PC-3 (cell line): Measurements from ENCODE around the gene SUN1.

Source experiments
- EZH2 ChIP-seq: fragments of 300-600 bp; sonication (generic); IDR thresholded peaks from one replicate; pipeline ENCODE4 v1.6.1; 2017; ENCODE audit warnings: antibody characterized with exemption, mild to moderate bottlenecking, low read length; ENCODE audit not compliant: unreplicated experiment
- EZH2phosphoT487 ChIP-seq: fragments of 300-600 bp; sonication (generic); IDR thresholded peaks from 2 replicates; pipeline ENCODE4 v1.6.1; 2018; ENCODE audit warnings: mild to moderate bottlenecking, antibody characterized with exemption, low read length, borderline replicate concordance
- TF ChIP-seq, protein P1 (sequence below): fragments of 300-600 bp; sonication (generic); conservative IDR thresholded peaks from 2 replicates; pipeline ENCODE4 v1.5.1; 2017; ENCODE audit warnings: antibody characterized with exemption, low read depth, mild to moderate bottlenecking, low read length

- TF ChIP-seq, protein P1, sequence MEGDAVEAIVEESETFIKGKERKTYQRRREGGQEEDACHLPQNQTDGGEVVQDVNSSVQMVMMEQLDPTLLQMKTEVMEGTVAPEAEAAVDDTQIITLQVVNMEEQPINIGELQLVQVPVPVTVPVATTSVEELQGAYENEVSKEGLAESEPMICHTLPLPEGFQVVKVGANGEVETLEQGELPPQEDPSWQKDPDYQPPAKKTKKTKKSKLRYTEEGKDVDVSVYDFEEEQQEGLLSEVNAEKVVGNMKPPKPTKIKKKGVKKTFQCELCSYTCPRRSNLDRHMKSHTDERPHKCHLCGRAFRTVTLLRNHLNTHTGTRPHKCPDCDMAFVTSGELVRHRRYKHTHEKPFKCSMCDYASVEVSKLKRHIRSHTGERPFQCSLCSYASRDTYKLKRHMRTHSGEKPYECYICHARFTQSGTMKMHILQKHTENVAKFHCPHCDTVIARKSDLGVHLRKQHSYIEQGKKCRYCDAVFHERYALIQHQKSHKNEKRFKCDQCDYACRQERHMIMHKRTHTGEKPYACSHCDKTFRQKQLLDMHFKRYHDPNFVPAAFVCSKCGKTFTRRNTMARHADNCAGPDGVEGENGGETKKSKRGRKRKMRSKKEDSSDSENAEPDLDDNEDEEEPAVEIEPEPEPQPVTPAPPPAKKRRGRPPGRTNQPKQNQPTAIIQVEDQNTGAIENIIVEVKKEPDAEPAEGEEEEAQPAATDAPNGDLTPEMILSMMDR, result no peak
- TF ChIP-seq EZH2 (no peak), EZH2phosphoT487 (no peak)
Measured at GRCh38 chr7:851204-851603, 18.9 kb downstream of the SUN1 start.
